Hepatocyte (in vitro differentiated cells): Measurements from ENCODE around the gene ACSBG1.

Experiments used
- CTCF ChIP-seq: fragments of 200-600 bp; sonication (generic); IDR thresholded peaks from 2 replicates; pipeline ENCODE4 v1.5.1; 2016; ENCODE audit warnings: antibody characterized with exemption, mild to moderate bottlenecking; ENCODE audit not compliant: poor library complexity
- EZH2 ChIP-seq: fragments of 200-600 bp; sonication (generic); IDR thresholded peaks from 2 replicates; pipeline ENCODE4 v1.6.1; 2016; ENCODE audit warnings: antibody characterized with exemption, mild to moderate bottlenecking, borderline replicate concordance

DNA sequence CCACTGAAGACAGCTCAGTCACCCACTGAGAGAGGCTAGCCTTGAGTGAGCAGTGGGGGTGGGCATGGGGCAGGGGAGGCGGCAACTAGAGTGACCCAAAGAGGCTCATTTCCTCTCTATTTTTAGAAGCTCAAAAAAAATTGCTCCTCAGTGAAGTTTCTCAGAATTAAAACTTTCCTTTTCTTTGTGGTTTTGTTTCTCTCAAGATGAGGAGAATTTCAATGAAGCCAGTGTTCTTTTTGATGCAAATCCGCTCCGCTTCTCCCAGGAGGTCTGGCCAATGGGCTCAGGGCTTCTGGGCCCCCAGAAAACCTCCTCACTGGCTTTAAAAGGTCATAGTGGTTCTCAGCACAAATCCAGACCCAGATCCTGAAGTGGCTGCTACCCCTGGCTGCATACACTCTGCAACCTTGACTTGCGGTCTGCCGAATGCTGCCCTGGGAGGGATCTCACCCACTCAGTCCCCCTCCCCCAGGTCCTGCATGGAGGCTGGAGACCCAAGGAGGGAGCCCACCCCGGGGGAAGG lies at the start of gene ACSBG1:
- no peak for TF ChIP-seq EZH2
- no peak for TF ChIP-seq CTCF
